ENCODE results near the gene CSRNP3. TPM values are rescaled to one million over a fixed set of nuclear protein-coding genes. Genes with fewer than 3 reads are reported as not detected.

Gene CSRNP3
- total RNA-seq, 1 experiment from 2014 or later, result 0.05 TPM

DNA sequence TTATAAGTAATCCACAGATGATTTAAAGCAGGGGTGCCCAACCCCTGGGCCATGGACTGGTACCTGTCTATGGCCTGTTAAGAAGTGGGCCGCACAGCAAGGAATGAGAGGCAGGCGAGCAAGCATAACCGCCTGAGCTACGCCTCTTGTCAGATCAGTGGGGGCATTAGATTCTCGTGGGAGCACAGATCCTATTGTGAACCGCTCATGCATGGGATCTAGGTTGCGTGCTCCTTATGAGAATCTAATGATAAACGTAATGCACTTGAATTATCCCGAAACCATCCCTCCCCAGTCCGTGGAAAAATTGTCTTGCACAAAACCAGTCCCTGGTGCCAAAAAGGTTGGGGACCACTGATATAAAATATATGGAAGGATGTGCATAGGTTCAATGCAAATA, 153.7 kb downstream of the CSRNP3 start:
- Histone ChIP-seq H4K20me1 (ENCODE audit: insufficient read depth) (no peaks in the 10 kb centered on the region), H3K79me2 (ENCODE audit: insufficient read depth, low read length) (no peaks in the 10 kb centered on the region), H3K4me1 (ENCODE audit: control insufficient read depth in 1 of 2, insufficient read depth in 2 of 2, low read length in 2 of 2) (no peaks in the 10 kb centered on the region), H3K27ac (ENCODE audit: low read depth, low read length) (no peak overlapping the region), H3K4me3 (replicated peaks in 1 of 2; ENCODE audit: low read depth in 1 of 2, low read length in 2 of 2) (no peak overlapping the region), H3K9ac (ENCODE audit: low read length) (no peak overlapping the region), H3K27me3 (ENCODE audit: insufficient read depth, low read length) (peaks cover 10% of the 10 kb centered on the region; the same call in 1 of the 2 replicates), H3K4me2 (ENCODE audit: low read length) (no peak overlapping the region), H3K9me3 (ENCODE audit: control insufficient read depth in 1 of 2, insufficient read depth in 1 of 2, low read depth in 1 of 2, low read length in 2 of 2) (no peaks in the 10 kb centered on the region), H3K9me2 (ENCODE audit: insufficient read depth) (no peaks in the 10 kb centered on the region), H2AFZ (ENCODE audit: low read depth, low read length, poor library complexity, severe bottlenecking) (no peak overlapping the region), H3K36me3 (ENCODE audit: control insufficient read depth in 1 of 2, insufficient read depth in 2 of 2, low read length in 2 of 2) (no peaks in the 10 kb centered on the region)
- RAD21 ChIA-PET (ENCODE audit: low non-redundant PET in 1 of 2, low total read pairs in 2 of 2, uncharacterized antibody in 2 of 2, unreplicated experiment in 2 of 2), result no interaction called here
- POLR2A ChIA-PET, result no interaction called here
- BruUV-seq (replicated peaks), result no TSS peak
- TF ChIP-seq ZFX (IDR thresholded peaks at IDR 0.05), result no peak
- no peak for TF ChIP-seq POLR2A (IDR thresholded peaks at IDR 0.05; ENCODE audit: borderline replicate concordance, extremely low read depth, insufficient read depth, insufficient read length)
- no peak for TF ChIP-seq POLR2AphosphoS5 (IDR thresholded peaks at IDR 0.05; ENCODE audit: low read depth, low read length)
- TF ChIP-seq YY1 (IDR thresholded peaks at IDR 0.05; ENCODE audit: extremely low read depth, insufficient replicate concordance, low read depth, low read length), result no peak
- TF ChIP-seq CBX3 (IDR thresholded peaks at IDR 0.05; ENCODE audit: low read depth), result no peak
- TF ChIP-seq SIN3A (IDR thresholded peaks at IDR 0.05; ENCODE audit: low read depth), result no peak
- TF ChIP-seq TCF7L2 (IDR thresholded peaks at IDR 0.05; ENCODE audit: borderline replicate concordance, extremely low read depth, insufficient read depth, insufficient read length), result no peak
- no peak for TF ChIP-seq ZBTB33 (IDR thresholded peaks at IDR 0.05; ENCODE audit: extremely low read depth, insufficient replicate concordance, low read length)
- no peak for TF ChIP-seq EZH2phosphoT487 (IDR thresholded peaks at IDR 0.05; ENCODE audit: borderline replicate concordance)
- TF ChIP-seq, protein P1, sequence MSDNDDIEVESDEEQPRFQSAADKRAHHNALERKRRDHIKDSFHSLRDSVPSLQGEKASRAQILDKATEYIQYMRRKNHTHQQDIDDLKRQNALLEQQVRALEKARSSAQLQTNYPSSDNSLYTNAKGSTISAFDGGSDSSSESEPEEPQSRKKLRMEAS (IDR thresholded peaks at IDR 0.05), result no peak
- no peak for TF ChIP-seq JUND (IDR thresholded peaks at IDR 0.05)
- TF ChIP-seq FOSL1 (IDR thresholded peaks at IDR 0.05; ENCODE audit: low read depth), result no peak
- CTCF ChIA-PET, result no interaction called here
- DNase-seq (ENCODE audit: low read depth, low spot score), result no peak
- ATAC-seq, result no peak
- intact Hi-C loops (cut with micrococcal nuclease), result loop anchor here (10.0 kb wide), 1 partner anchor 58 kb away; no protein-coding TSS in a partner anchor
